ENCODE measurements around the gene TCFL5.

The TCFL5 gene

GRCh38 chr20:62894261-62894660 lies 32.6 kb upstream of the TCFL5 start:
- no peak for DNase-seq

- DNase-seq: no peak
These were observed 32.1 kb upstream of the TCFL5 start for GRCh38 chr20:62893700-62894099.

DNA sequence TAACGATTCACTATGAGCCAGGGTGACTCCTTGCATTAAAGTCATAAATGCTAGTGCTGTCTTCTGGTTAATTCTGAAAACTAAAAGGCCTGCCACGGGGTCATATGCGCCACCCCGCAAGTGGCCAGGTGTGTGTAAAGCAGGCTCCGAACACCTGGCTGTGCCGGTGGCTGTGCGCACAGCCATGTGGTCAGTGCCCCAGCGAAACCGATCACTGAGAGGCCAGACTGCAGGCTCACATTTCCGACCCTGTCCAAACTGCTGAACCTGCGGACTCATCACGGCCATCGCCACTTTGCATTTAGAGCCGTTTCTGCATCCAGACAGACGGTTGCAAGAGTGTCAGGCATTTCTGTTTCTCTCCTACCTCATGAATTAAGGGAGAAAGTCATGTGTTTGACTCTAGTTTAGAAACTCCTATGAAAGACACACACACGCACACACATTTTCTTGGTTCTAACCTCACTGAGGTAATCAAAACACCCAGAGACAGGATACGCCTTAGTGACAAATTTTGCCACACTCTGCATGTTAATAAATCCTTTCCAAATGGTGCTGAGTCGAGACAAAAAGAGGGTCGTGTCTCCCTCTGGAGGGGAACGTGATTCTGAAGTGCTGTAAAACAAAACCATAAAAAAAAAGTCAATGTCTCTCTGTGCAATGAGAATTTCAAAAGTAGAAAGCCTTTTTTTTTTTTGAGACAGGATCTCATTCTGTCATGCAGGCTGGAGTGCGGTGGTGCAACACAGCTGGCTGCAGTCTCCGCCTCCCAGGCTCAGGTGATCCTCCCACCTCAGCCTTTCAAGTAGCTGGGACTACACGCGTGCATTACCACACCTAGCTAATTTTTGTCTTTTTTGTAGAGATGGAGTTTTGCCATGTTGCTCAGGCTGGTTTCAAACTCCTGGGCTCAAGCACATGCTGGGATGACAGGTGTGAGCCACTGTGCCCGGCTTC lies 31.0 kb upstream of the TCFL5 start:
- DNase-seq: no peak

- no peak for DNase-seq
These were observed 29.5 kb upstream of the TCFL5 start for GRCh38 chr20:62891111-62891510.

GRCh38 chr20:62890444-62890843 lies 28.8 kb upstream of the TCFL5 start:
- no peak for DNase-seq

DNA sequence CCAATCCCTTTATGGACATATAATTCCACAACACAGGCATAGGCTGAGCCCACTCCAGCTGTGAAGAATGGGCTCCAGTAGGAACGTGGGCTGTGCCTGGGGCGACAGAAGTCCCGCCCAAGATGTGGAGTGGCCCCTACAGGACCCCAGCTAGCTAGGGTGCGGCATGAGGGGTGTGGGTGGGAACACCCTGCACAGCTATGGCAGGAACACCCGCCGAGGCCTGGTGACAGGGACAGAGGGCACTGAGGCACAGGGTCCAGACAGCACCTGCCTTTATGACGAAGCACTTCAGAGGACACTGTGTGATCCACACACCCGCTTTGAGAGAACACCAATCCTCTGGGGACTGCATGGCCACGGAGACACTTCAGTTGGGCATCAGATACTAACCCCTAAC lies 28.2 kb upstream of the TCFL5 start:
- no peak for DNase-seq

DNA sequence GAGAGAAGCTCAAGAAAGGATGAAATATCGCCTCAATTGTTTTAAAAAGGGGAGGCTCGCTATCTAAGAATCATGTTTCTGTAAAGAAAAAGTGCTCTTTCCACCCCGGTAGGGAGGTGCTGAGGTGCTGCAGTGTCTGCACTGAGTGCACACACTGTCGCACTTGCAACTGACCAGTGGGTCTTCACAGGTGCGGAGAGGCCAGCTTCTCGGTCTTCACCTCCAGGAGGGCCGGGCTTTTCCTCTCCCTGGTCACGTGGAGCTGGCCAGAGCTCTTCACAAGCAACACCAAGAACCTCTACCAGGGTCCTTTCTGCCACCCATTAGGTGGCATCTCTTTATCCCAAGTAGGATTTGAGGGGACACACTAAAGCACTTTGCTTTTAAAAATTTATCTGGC lies 27.8 kb upstream of the TCFL5 start:
- DNase-seq: no peak

DNA sequence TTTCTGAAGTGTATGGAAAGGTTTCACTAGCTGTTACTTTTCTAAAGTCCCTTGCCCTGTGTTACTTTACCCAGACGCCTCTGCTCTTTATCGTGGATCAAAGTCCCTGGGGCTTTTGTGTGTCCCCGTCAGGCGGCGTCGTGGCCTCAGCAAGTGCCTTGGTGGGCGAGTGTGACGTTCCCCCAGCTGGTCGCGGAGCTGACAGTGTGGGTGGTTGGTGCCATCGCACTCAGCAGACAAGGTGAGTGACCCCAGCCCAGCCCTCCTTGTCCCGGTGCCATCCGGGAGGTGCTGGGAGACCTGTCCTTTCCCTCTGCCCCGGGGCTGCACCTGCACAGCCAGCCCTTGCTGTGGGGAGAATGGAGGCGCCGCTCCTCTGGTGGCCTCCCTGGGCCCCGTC lies 27.3 kb upstream of the TCFL5 start:
- DNase-seq: no peak

DNA sequence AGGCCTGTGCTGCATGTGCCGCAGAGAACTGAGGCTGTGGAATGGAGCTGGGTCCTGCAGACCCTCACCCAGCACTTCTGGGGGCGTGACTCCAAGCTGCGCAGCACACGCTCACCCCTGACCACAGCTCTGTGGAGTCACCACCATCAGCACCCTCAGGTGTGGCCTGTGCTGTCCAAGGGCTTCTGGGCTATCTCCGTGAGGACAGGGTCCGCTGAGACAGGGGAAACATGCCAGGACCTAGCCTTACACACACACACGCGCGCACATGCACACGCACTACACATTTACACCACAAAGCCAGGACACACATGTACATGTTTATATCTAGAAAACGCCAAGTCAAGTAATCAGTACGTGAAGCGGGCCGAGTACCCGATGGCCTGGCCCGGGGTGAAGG lies 26.8 kb upstream of the TCFL5 start:
- no peak for DNase-seq

DNA sequence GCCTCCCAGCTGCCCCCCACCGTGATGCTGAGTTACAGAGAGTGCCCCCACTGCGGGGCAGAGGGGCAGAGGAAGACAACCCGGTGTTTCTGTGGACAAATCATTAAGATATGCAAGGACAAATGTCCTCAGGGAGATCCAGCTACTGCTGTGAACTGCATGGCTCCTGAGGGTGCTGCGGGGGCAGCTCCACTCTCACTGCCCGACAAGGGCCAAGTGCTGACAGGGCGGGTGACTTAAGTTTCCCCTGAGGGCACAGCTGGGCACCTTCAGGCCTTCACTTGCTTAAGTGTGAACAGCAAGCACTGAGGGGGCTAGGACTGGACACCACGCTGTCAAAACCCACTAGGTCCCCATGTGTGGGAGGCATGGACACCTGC lies 26.2 kb upstream of the TCFL5 start:
- no peak for DNase-seq

GRCh38 chr20:62887152-62887859 lies 25.7 kb upstream of the TCFL5 start:
- DNase-seq: peak; percentile 24

DNA sequence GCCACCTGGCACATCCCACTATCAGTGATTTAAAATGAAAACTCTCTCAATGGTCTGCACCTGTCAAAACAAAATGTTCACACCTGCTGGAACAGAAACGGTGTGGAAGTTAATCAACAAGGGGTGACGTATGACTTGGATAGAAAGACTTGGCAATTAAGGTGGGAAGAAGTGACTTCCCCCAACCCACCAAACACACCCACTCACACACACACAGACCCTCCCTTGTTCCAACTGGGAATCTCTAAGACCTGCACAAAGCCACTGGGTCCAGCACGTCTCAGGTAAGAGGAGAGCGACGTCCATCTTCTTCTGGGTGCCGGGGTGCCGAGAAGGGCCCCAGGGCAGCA lies 25.1 kb upstream of the TCFL5 start:
- no peak for DNase-seq

DNA sequence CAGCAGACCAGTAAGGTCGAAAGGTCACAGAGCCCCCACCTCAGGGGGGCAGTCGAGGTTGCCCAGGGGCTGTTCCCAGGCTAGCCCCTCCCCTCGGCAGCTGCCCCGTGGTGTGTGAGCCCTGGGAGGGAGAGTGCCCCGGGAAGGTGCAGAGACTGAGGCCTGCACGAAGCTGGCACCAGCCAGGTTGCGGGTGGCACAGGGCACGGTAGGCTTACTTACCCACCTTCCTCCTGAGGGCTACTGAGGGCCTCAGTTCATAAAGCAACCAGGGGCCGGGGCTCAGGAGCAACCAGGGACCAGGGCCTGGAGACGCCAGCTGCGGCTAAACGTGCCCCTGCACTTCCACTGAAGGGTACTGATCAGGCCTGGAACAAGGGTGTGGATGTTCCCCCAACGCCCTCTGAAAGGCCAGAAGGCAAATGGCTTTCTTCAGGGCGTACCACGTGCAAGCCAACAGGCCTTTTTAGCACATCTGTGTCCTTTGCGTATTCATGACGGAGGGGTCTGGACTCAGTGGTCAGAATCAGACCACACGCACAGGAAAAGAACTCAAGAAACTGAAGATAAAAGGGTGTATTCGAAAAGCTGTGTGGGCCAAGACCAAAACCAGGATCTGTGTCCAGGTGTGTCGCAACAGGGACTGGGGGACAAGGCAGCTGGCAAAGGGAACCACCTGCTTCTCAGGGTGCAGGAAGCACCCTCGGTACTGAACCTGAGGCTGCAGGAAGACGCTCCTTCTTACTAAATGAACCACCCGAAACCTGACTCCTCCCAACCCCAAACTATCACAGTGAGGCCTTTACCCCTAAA lies 24.5 kb upstream of the TCFL5 start:
- DNase-seq: no peak

DNA sequence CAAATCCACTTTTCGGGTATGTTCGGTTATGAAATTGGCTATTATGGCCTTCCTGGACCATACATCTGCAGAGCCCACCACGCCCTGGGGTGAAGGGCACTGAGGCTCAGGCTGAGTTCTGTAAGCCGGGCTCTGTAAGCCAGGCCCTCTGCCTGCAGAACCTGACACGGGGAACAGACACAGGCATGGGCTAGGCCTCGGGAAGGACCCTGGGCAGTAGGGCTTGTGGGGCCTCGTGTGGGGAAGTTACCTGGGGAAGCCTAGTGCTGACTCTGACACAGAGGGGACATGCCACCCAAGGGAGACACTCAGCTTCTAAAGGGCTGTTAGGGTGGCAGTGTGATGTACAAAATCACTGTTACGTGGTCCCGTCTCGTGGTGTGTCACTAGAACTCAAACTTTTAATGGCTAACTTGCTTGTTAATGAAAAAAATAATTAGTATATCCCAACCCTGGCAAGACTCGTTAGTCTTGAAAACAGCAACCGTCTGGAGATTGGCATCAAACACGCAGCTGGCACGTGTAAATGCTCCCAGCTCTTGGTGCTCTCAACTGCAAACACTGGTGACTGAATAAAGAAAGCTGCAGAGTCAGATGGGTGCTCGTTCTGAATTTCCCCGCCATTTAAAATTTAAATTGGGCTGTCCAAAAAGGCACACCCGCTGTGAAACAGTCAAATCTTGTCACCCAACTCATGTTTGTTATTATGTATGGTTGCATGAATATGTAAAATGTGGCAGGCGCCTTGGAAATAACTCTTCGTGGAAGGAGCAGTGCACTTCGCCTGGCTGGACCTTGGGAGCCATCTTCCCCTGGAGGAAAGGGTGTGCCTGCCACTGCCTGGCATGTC lies 23.6 kb upstream of the TCFL5 start:
- DNase-seq: no peak

- DNase-seq: no peak
These were observed 22.9 kb upstream of the TCFL5 start for GRCh38 chr20:62884556-62884955.

DNA sequence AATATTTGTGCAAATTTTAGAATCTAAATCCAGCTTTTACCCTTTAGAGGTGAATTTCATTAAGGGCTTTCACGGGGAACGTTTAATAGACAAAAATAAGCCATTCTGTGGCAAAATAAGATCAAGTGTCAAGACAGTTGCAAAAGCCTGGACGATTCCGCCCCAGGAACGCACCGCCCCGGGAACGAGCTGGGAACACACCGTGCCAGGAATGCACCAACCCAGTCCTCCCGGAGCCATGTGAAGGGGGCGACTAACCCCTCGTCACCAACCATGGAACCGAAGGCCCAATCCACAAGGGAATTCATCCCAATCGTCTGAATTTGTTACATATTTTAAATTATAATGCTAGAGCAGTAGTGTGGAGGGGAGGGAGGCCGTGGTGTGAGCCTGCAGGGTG lies 20.8 kb upstream of the TCFL5 start:
- DNase-seq: no peak

- DNase-seq: no peak
These were observed 20.2 kb upstream of the TCFL5 start for GRCh38 chr20:62881662-62882395.

GRCh38 chr20:62880935-62881661 lies 19.5 kb upstream of the TCFL5 start:
- no peak for DNase-seq

GRCh38 chr20:62880147-62880934 lies 18.7 kb upstream of the TCFL5 start:
- DNase-seq: no peak
